CD4-positive, alpha-beta T cell treated with Interleukin-4 for 1 hour (primary cell): ENCODE data around the gene UAP1L1.

Source experiments
- DNase-seq, 2 donors: peaks; one replicate each; pipeline ENCODE4 v3.0.0-alpha.2; 2020 to 2022

UAP1L1 gene

GRCh38 chr9:137042751-137043727 lies 34.3 kb upstream of the UAP1L1 start:
- no peak for DNase-seq

- no peak for DNase-seq
These were observed 33.3 kb upstream of the UAP1L1 start for GRCh38 chr9:137044037-137044436.

GRCh38 chr9:137044502-137045177 lies 32.7 kb upstream of the UAP1L1 start:
- DNase-seq = no peak

GRCh38 chr9:137045294-137046087 lies 31.8 kb upstream of the UAP1L1 start:
- DNase-seq = no peak

GRCh38 chr9:137046088-137046787 lies 31.1 kb upstream of the UAP1L1 start, which contains the start of gene NPDC1:
Gene NPDC1, minus strand, starts transcription at chr9:137046177. Its CDS starts 188 bp downstream, at chr9:137045989.
- DNase-seq = peak; percentile 81 to 83

- DNase-seq = no peak
These were observed 28.4 kb upstream of the UAP1L1 start for GRCh38 chr9:137048655-137049543.

GRCh38 chr9:137049544-137050449 lies 27.5 kb upstream of the UAP1L1 start:
- DNase-seq = peak; percentile 49 to 66

GRCh38 chr9:137050570-137050969 lies 26.7 kb upstream of the UAP1L1 start:
- no peak for DNase-seq

- DNase-seq = no peak
These were observed 26.1 kb upstream of the UAP1L1 start for GRCh38 chr9:137051145-137051724.

GRCh38 chr9:137052293-137052692 lies 25.0 kb upstream of the UAP1L1 start:
- no peak for DNase-seq

- no peak for DNase-seq
These were observed 24.0 kb upstream of the UAP1L1 start for GRCh38 chr9:137052998-137053943.

GRCh38 chr9:137053944-137054931 lies 23.1 kb upstream of the UAP1L1 start, which contains the start of gene ENTPD2:
Gene ENTPD2, minus strand, starts transcription at chr9:137054061. Its CDS starts 64 bp downstream, at chr9:137053997.
- peak in 1 of 2 donors; percentile 42 for DNase-seq

- DNase-seq = no peak
These were observed 22.4 kb upstream of the UAP1L1 start for GRCh38 chr9:137054932-137055384.

- no peak for DNase-seq
These were observed 21.6 kb upstream of the UAP1L1 start for GRCh38 chr9:137055385-137056364.

GRCh38 chr9:137056739-137057415 lies 20.4 kb upstream of the UAP1L1 start:
- no peak for DNase-seq
